HAP-1 (cell line): ENCODE results near the gene ARPC2.
A peak's percentile ranks its signal among the peaks of the same experiment; 100 is the strongest.

Experiments used
- DNase-seq, 2 experiments: peaks; one replicate each; pipeline ENCODE4 v3.0.0-alpha.2; 2016 to 2020; ENCODE audit warnings: low spot score in 2 of 2
- H3K27me3 ChIP-seq: fragments of 250-450 bp; sonication (Bioruptor Pico); 2 replicates; pipeline ENCODE4 v1.5.1; 2020; ENCODE audit warnings: low read depth, mild to moderate bottlenecking, moderate library complexity
- H3K36me3 ChIP-seq: fragments of 250-450 bp; sonication (Bioruptor Pico); replicated peaks from 2 replicates; pipeline ENCODE4 v1.5.1; 2020; ENCODE audit warnings: mild to moderate bottlenecking
- H3K4me1 ChIP-seq: fragments of 250-450 bp; sonication (Bioruptor Pico); 2 replicates; pipeline ENCODE4 v1.5.1; 2020; ENCODE audit warnings: mild to moderate bottlenecking
- H3K4me3 ChIP-seq: fragments of 250-450 bp; sonication (Bioruptor Pico); 2 replicates; pipeline ENCODE4 v1.5.1; 2020; ENCODE audit warnings: mild to moderate bottlenecking, moderate library complexity
- H3K9me3 ChIP-seq: fragments of 250-450 bp; sonication (Bioruptor Pico); 2 replicates; pipeline ENCODE4 v1.5.1; 2020; ENCODE audit warnings: mild to moderate bottlenecking, moderate library complexity
- in situ Hi-C: fragments of 300-500 bp; cut with MboI; formaldehyde crosslinking; loops from 3 replicates; pipeline ENCODE4 v1.14.3; 2020; ENCODE audit warnings: low sequenced_read_pairs, inconsistent platforms, mixed read lengths

Gene ARPC2

GRCh38 chr2:218188528-218188927, 28.5 kb upstream of the ARPC2 start:
- no peaks in the 10 kb centered on the region; the same call in 1 of the 2 replicates for H3K27me3 ChIP-seq
- no peak overlapping the region for H3K4me3 ChIP-seq
- no peak for DNase-seq
- in situ Hi-C loops: no loop called here
- H3K4me1 ChIP-seq: peaks cover 4% of the 10 kb centered on the region
- no peaks in the 10 kb centered on the region for H3K9me3 ChIP-seq
- no peaks in the 10 kb centered on the region for H3K36me3 ChIP-seq

- Histone ChIP-seq H3K36me3 (no peaks in the 10 kb centered on the region), H3K4me1 (no peaks in the 10 kb centered on the region), H3K9me3 (no peaks in the 10 kb centered on the region), H3K27me3 (no peaks in the 10 kb centered on the region), H3K4me3 (no peak overlapping the region)
- in situ Hi-C loops: no loop called here
- no peak for DNase-seq
Observed at GRCh38 chr2:218192902-218193430, 24.0 kb upstream of the ARPC2 start.

GRCh38 chr2:218193701-218194100, 23.3 kb upstream of the ARPC2 start:
- no peaks in the 10 kb centered on the region for H3K27me3 ChIP-seq
- no peaks in the 10 kb centered on the region for H3K4me1 ChIP-seq
- H3K9me3 ChIP-seq: no peaks in the 10 kb centered on the region
- H3K36me3 ChIP-seq: no peaks in the 10 kb centered on the region
- in situ Hi-C loops: no loop called here
- H3K4me3 ChIP-seq: no peak overlapping the region
- DNase-seq: no peak

- Histone ChIP-seq H3K9me3 (no peaks in the 10 kb centered on the region), H3K4me1 (no peaks in the 10 kb centered on the region), H3K36me3 (no peaks in the 10 kb centered on the region), H3K4me3 (no peak overlapping the region), H3K27me3 (no peaks in the 10 kb centered on the region)
- in situ Hi-C loops: no loop called here
- peak in 1 of 2 experiments; percentile 13 for DNase-seq
Observed at GRCh38 chr2:218194880-218195279, 22.1 kb upstream of the ARPC2 start.

- in situ Hi-C loops: no loop called here
- H3K4me1 ChIP-seq: no peaks in the 10 kb centered on the region
- no peaks in the 10 kb centered on the region for H3K9me3 ChIP-seq
- no peaks in the 10 kb centered on the region for H3K36me3 ChIP-seq
- no peaks in the 10 kb centered on the region for H3K27me3 ChIP-seq
- no peak for DNase-seq
- H3K4me3 ChIP-seq: no peak overlapping the region
Observed at GRCh38 chr2:218196974-218197373, 20.0 kb upstream of the ARPC2 start.

- no peaks in the 10 kb centered on the region for H3K36me3 ChIP-seq
- H3K4me3 ChIP-seq: no peak overlapping the region
- no peak for DNase-seq
- H3K27me3 ChIP-seq: no peaks in the 10 kb centered on the region
- H3K9me3 ChIP-seq: peaks cover 3% of the 10 kb centered on the region
- no peaks in the 10 kb centered on the region for H3K4me1 ChIP-seq
- in situ Hi-C loops: no loop called here
Observed at GRCh38 chr2:218202266-218202665, 14.7 kb upstream of the ARPC2 start.

- 0 out of 2 replicates have a peak, but pooled peaks cover 3% of the 10 kb centered on the region for H3K4me1 ChIP-seq
- no peaks in the 10 kb centered on the region for H3K36me3 ChIP-seq
- H3K9me3 ChIP-seq: peaks cover 3% of the 10 kb centered on the region
- no peak for DNase-seq
- no peak overlapping the region for H3K4me3 ChIP-seq
- H3K27me3 ChIP-seq: no peaks in the 10 kb centered on the region; the same call in 1 of the 2 replicates
- in situ Hi-C loops: no loop called here
Observed at GRCh38 chr2:218209078-218209477, 7.9 kb upstream of the ARPC2 start.

GRCh38 chr2:218214116-218214515, 2.9 kb upstream of the ARPC2 start:
- in situ Hi-C loops: no loop called here
- Histone ChIP-seq H3K4me1 (peaks cover 9% of the 10 kb centered on the region; the same call in 1 of the 2 replicates), H3K9me3 (no peaks in the 10 kb centered on the region), H3K4me3 (no peak overlapping the region), H3K27me3 (no peaks in the 10 kb centered on the region; the same call in 1 of the 2 replicates), H3K36me3 (no peaks in the 10 kb centered on the region; the same call in 1 of the 2 replicates)
- no peak for DNase-seq

GRCh38 chr2:218216336-218216673, 684 bp upstream of the ARPC2 start:
- no peaks in the 10 kb centered on the region for H3K9me3 ChIP-seq
- peak overlapping the region; percentile 89 for H3K4me3 ChIP-seq
- DNase-seq: no peak
- in situ Hi-C loops: no loop called here
- H3K36me3 ChIP-seq: peaks cover 7% of the 10 kb centered on the region; the same call in 1 of the 2 replicates
- H3K27me3 ChIP-seq: no peaks in the 10 kb centered on the region
- peaks cover 26% of the 10 kb centered on the region for H3K4me1 ChIP-seq

- in situ Hi-C loops: no loop called here
- Histone ChIP-seq H3K36me3 (peaks cover 11% of the 10 kb centered on the region; the same call in 1 of the 2 replicates), H3K4me1 (peaks cover 28% of the 10 kb centered on the region), H3K4me3 (peak overlapping the region; percentile 89), H3K9me3 (no peaks in the 10 kb centered on the region), H3K27me3 (no peaks in the 10 kb centered on the region)
- peak; percentile 36 to 65 for DNase-seq
Observed at GRCh38 chr2:218217360-218218267, 625 bp downstream of the ARPC2 start.

GRCh38 chr2:218218268-218219185, 1.5 kb downstream of the ARPC2 start:
- H3K4me1 ChIP-seq: peaks cover 30% of the 10 kb centered on the region
- peaks cover 11% of the 10 kb centered on the region; the same call in 1 of the 2 replicates for H3K36me3 ChIP-seq
- peak in 1 of 2 experiments; percentile 8 for DNase-seq
- H3K9me3 ChIP-seq: no peaks in the 10 kb centered on the region
- no peaks in the 10 kb centered on the region for H3K27me3 ChIP-seq
- in situ Hi-C loops: no loop called here
- peak overlapping the region; percentile 89 for H3K4me3 ChIP-seq

- peaks cover 28% of the 10 kb centered on the region for H3K4me1 ChIP-seq
- DNase-seq: no peak
- in situ Hi-C loops: no loop called here
- H3K4me3 ChIP-seq: peak overlapping the region; percentile 89; the same call in 1 of the 2 replicates
- no peaks in the 10 kb centered on the region for H3K27me3 ChIP-seq
- no peaks in the 10 kb centered on the region for H3K9me3 ChIP-seq
- H3K36me3 ChIP-seq: peaks cover 22% of the 10 kb centered on the region
Observed at GRCh38 chr2:218219934-218220333, 2.9 kb downstream of the ARPC2 start.

GRCh38 chr2:218221000-218221399, 4.0 kb downstream of the ARPC2 start:
- Histone ChIP-seq H3K27me3 (no peaks in the 10 kb centered on the region), H3K36me3 (peaks cover 33% of the 10 kb centered on the region), H3K4me3 (no peak overlapping the region), H3K4me1 (peaks cover 28% of the 10 kb centered on the region), H3K9me3 (no peaks in the 10 kb centered on the region)
- DNase-seq: no peak
- in situ Hi-C loops: no loop called here
